Embryonic facial prominence (tissue), 1 donor: ENCODE results near the gene ZNF487.
"Not testable (repeated sequence)": the region's sequence is repeated elsewhere in the genome, so short reads cannot be mapped to it uniquely, and the experiment has no call there.

ENCODE experiments used
- DNase-seq: peaks from one replicate; pipeline ENCODE4 v3.0.0-alpha.2; 2016; ENCODE audit errors: extremely low spot score

Gene ZNF487

GRCh38 chr10:43437141-43437870, 395 bp downstream of the ZNF487 start:
- DNase-seq = no peak

GRCh38 chr10:43440463-43441134, 3.7 kb downstream of the ZNF487 start:
- no peak for DNase-seq

- DNase-seq = no peak
Measured at GRCh38 chr10:43444323-43444722, 7.4 kb downstream of the ZNF487 start.

- no peak for DNase-seq
Measured at GRCh38 chr10:43444897-43445466, 8.1 kb downstream of the ZNF487 start.

GRCh38 chr10:43446219-43447017, 9.5 kb downstream of the ZNF487 start:
- not testable (repeated sequence) for DNase-seq

- DNase-seq = no peak
Measured at GRCh38 chr10:43448742-43449141, 11.8 kb downstream of the ZNF487 start.

- DNase-seq = no peak
Measured at GRCh38 chr10:43452356-43452914, 15.5 kb downstream of the ZNF487 start.

GRCh38 chr10:43453266-43453831, 16.4 kb downstream of the ZNF487 start:
- no peak for DNase-seq

- not testable (repeated sequence) for DNase-seq
Measured at GRCh38 chr10:43454025-43454424, 17.1 kb downstream of the ZNF487 start.

GRCh38 chr10:43456561-43456960, 19.6 kb downstream of the ZNF487 start:
- not testable (repeated sequence) for DNase-seq

GRCh38 chr10:43458227-43458626, 21.3 kb downstream of the ZNF487 start:
- no peak for DNase-seq

GRCh38 chr10:43461950-43462349, 25.0 kb downstream of the ZNF487 start:
- DNase-seq = peak; percentile 55

- DNase-seq = not testable (repeated sequence)
Measured at GRCh38 chr10:43465086-43465735, 28.3 kb downstream of the ZNF487 start.

- DNase-seq = not testable (repeated sequence)
Measured at GRCh38 chr10:43465736-43466120, 28.8 kb downstream of the ZNF487 start.

GRCh38 chr10:43471146-43471545, 34.2 kb downstream of the ZNF487 start:
- no peak for DNase-seq

- DNase-seq = no peak
Measured at GRCh38 chr10:43471935-43472720, 35.2 kb downstream of the ZNF487 start.

GRCh38 chr10:43479275-43479674, 42.4 kb downstream of the ZNF487 start:
- no peak for DNase-seq

- DNase-seq = no peak
Measured at GRCh38 chr10:43482319-43483078, 45.6 kb downstream of the ZNF487 start.

- DNase-seq = no peak
Measured at GRCh38 chr10:43491855-43492254, 54.9 kb downstream of the ZNF487 start.
